Measurements from ENCODE around the gene SLIT3. TPM values are rescaled to one million over a fixed set of nuclear protein-coding genes. Genes with fewer than 3 reads are reported as not detected.

Gene SLIT3
- total and polyA plus RNA-seq, 8 donors = 1.2 to 24.5 (median 8.6) TPM

- intact Hi-C loops (cut with DNase I; ENCODE audit: low total_unique reads) = no loop called here
- TF ChIP-seq CTCF (IDR thresholded peaks at IDR 0.05) (no peak), POLR2A (IDR thresholded peaks at IDR 0.05) (no peak), EP300 (IDR thresholded peaks at IDR 0.05) (no peak), POLR2AphosphoS5 (IDR thresholded peaks at IDR 0.05) (no peak)
- no peaks in the 10 kb centered on the region for H3K27me3 ChIP-seq
- DNase-seq = peak in 1 of 2 donors; percentile 83
- peaks cover 0 to 12% (median 5%) of the 10 kb centered on the region in 4 donors for H3K4me1 ChIP-seq
- no peak overlapping the region for H3K27ac ChIP-seq
- no peaks in the 10 kb centered on the region for H3K36me3 ChIP-seq
- H3K4me3 ChIP-seq = no peak overlapping the region
- no peaks in the 10 kb centered on the region for H3K9me3 ChIP-seq
- 73 to 84% (median 76%) methylated on average over 12 of the region's 12 CpGs for WGBS, 5 donors
Observed at GRCh38 chr5:168796593-168797580, 504.1 kb downstream of the SLIT3 start.

DNA sequence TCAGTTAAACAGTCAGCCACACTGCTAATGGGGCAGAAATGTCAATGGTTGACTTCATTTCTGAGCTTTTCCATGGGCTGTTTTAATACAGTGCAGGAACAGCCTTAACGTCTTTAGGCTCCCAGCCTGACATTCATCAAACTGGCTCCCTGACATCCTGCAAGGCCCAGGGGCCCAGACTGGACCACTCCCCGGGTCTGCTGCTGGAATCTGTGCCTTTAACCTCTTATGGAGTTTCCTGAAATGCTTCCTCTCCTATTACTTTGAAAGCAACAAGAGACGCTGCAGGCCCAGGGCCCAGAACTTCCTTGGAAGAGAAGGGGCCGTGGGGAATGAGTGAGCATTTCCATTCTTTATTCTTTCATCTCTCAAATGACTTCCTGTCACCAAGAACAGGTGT, 504.9 kb downstream of the SLIT3 start:
- intact Hi-C loops (cut with DNase I; ENCODE audit: low total_unique reads) = no loop called here
- H3K9me3 ChIP-seq = no peaks in the 10 kb centered on the region
- 48 to 68% (median 63%) methylated on average over 4 of the region's 4 CpGs for WGBS, 5 donors
- no peak for TF ChIP-seq CTCF (IDR thresholded peaks at IDR 0.05)
- no peak overlapping the region for H3K4me3 ChIP-seq
- no peaks in the 10 kb centered on the region for H3K36me3 ChIP-seq
- peaks cover 0 to 12% (median 5%) of the 10 kb centered on the region in 4 donors for H3K4me1 ChIP-seq
- H3K27ac ChIP-seq = no peak overlapping the region
- DNase-seq = peak in 1 of 2 donors; percentile 75
- no peaks in the 10 kb centered on the region for H3K27me3 ChIP-seq

DNA sequence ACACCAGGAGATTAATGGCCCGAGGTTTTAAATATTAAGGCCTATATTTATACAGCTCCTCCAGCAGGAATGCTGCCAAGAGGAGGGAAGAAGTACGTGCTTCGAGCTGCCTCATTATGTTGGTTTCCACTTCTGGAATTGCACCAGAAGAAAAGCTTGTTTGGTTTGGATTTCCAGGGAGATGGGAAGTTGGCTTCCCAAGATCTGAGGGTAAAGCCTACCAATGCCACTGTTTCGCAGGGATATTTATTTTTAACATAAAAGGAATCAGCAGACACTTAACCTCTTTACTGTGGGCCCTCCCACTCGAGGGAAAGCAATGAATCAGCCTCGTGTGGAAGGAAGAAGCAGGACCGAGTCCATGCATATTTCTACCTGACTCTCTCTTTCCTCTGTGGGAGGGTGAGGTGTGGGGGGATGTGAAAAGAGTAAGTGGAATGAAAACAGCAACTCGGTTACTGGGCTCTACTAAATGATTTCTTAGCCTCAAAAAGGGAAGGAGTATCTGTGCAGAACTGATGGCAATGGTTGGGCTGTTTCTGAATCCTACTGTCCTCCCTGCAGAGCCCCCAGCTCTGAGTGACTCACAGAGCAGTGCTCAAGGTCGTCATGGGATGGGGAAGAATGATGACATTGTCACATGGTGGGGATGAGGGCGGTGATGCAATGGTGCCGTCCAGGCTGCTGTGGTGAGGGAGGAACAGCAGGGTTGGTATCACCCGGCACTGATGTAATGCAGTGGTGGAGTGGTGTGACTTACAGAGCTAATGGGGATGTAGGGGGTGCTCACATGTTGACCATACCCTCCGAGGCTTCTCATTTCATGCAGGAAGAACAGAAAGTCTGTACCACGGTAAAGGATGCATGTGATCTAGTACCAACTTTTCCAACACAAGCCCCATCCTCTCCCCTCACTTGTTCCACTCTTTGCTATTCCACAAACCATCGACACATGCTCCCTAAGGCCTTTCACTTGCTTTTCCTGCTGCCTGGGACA, 506.8 kb downstream of the SLIT3 start:
- peak overlapping the region in 1 of 5 donors; percentile 57 for H3K27ac ChIP-seq
- TF ChIP-seq POLR2AphosphoS5 (IDR thresholded peaks at IDR 0.05) (peak in 1 of 3 donors; percentile 21), CTCF (IDR thresholded peaks at IDR 0.05) (no peak)
- DNase-seq = peak in 1 of 2 donors; percentile 84

DNA sequence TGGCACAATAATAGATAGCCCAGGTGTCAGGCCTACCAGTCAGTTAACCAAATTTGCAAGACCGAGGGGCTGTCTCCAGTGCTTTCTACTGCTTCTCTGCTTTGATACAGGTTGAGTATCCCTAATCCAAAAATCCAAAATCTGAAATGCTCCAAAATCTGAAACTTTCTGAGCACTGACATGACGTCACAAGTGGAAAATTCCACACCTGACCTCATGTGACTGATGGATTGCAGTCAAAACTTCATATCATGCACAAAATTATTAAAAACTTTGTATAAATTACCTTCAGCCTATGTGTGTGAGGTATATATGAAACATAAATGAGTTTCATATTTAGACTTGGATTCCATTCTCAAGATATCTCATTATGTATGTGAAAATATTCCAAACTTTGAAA, 508.3 kb downstream of the SLIT3 start:
- Histone ChIP-seq H3K4me3 (no peak overlapping the region), H3K36me3 (no peaks in the 10 kb centered on the region), H3K27ac (no peak overlapping the region), H3K4me1 (peaks cover 0 to 12% (median 5%) of the 10 kb centered on the region in 4 donors), H3K27me3 (peaks cover 0 to 4% (median 0%) of the 10 kb centered on the region in 3 donors), H3K9me3 (no peaks in the 10 kb centered on the region)
- 76 to 94% (median 90%) methylated on average over 2 of the region's 2 CpGs for WGBS, 5 donors
- intact Hi-C loops (cut with DNase I; ENCODE audit: low total_unique reads) = no loop called here
- TF ChIP-seq POLR2A (IDR thresholded peaks at IDR 0.05) (no peak), POLR2AphosphoS5 (IDR thresholded peaks at IDR 0.05) (no peak), EP300 (IDR thresholded peaks at IDR 0.05) (no peak), CTCF (IDR thresholded peaks at IDR 0.05) (no peak)
- DNase-seq = no peak

More for the DNA sequence above, 506.8 kb downstream of the SLIT3 start:
- WGBS, 5 donors = 40 to 55% (median 52%) methylated on average over 15 of the region's 15 CpGs
- H3K4me3 ChIP-seq = no peak overlapping the region
- peaks cover 0 to 12% (median 5%) of the 10 kb centered on the region in 4 donors for H3K4me1 ChIP-seq
- no peaks in the 10 kb centered on the region for H3K9me3 ChIP-seq
- no peaks in the 10 kb centered on the region for H3K36me3 ChIP-seq
- H3K27me3 ChIP-seq = no peaks in the 10 kb centered on the region
- intact Hi-C loops (cut with DNase I; ENCODE audit: low total_unique reads) = no loop called here

Measured in stomach (tissue), 9 donors.